Endothelial cell of hepatic sinusoid (primary cell): ENCODE data around the gene FGFRL1.

Experiments
- in situ Hi-C: cut with HindIII; loops from 2 replicates; pipeline ENCODE4 v1.10.0; 2017; ENCODE audit warnings: low sequenced_read_pairs

Gene FGFRL1

GRCh38 chr4:973431-974397 lies 37.7 kb upstream of the FGFRL1 start, which contains the start of gene DGKQ:
DGKQ (minus strand) TSS chr4:973569; CDS start chr4:973482, 87 bp downstream.
- in situ Hi-C loops, result loop anchor here (5.0 to 10.0 kb wide), 8 partner anchors 41 to 371 kb away; partner anchors contain the start of genes GAK, TMEM175 and UVSSA

GRCh38 chr4:974668-975067 lies 36.8 kb upstream of the FGFRL1 start:
- in situ Hi-C loops, result loop anchor here (5.0 to 10.0 kb wide), 8 partner anchors 42 to 370 kb away; partner anchors contain the start of genes GAK, TMEM175 and UVSSA

- in situ Hi-C loops, result loop anchor here (10.0 kb wide), 2 partner anchors 319 to 369 kb away; partner anchors contain the start of gene UVSSA
These were observed 35.4 kb upstream of the FGFRL1 start for GRCh38 chr4:976016-976415.

- in situ Hi-C loops, result loop anchor here (10.0 kb wide), 2 partner anchors 316 to 366 kb away; partner anchors contain the start of gene UVSSA
These were observed 32.3 kb upstream of the FGFRL1 start for GRCh38 chr4:978957-979701.

GRCh38 chr4:982291-982690 lies 29.1 kb upstream of the FGFRL1 start:
- in situ Hi-C loops, result no loop called here

- in situ Hi-C loops, result no loop called here
These were observed 28.6 kb upstream of the FGFRL1 start for GRCh38 chr4:982814-983213.

GRCh38 chr4:984336-985054 lies 26.9 kb upstream of the FGFRL1 start:
- in situ Hi-C loops, result no loop called here

- in situ Hi-C loops, result no loop called here
These were observed 26.1 kb upstream of the FGFRL1 start for GRCh38 chr4:985123-985830.

GRCh38 chr4:986428-986878 lies 25.0 kb upstream of the FGFRL1 start:
- in situ Hi-C loops, result no loop called here

- in situ Hi-C loops, result no loop called here
These were observed 24.4 kb upstream of the FGFRL1 start, which contains the start of gene IDUA for GRCh38 chr4:986879-987623. IDUA (plus strand) TSS chr4:987044; CDS start chr4:987085, 41 bp downstream.

GRCh38 chr4:987624-988513 lies 23.6 kb upstream of the FGFRL1 start:
- in situ Hi-C loops, result no loop called here

- in situ Hi-C loops, result no loop called here
These were observed 22.4 kb upstream of the FGFRL1 start for GRCh38 chr4:988726-989721.

- in situ Hi-C loops, result no loop called here
These were observed 21.5 kb upstream of the FGFRL1 start for GRCh38 chr4:989722-990471.

- in situ Hi-C loops, result no loop called here
These were observed 20.6 kb upstream of the FGFRL1 start for GRCh38 chr4:990746-991367.

GRCh38 chr4:991451-992296 lies 19.8 kb upstream of the FGFRL1 start:
- in situ Hi-C loops, result no loop called here
